Measurements from ENCODE around the gene PTCHD4.

DNA sequence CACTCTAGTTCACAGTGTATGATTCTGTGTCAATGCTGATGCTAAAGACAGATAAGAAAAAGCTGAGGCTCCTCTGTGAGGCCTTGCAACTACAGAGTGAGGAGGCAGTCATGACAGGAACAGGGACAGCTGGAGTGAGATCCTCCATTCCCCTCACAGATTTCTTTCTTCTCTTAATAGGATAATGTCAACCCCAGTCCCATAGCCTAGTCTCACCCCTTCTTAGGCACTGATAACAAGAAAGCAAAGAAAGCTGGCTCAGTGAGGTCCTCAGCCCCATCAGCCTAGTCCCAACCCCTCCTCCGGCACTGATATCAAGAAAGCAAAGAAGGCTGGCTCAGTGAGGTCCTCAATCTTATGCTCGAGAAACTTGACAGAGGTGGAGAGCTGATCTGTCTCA lies 2.1 kb upstream of the PTCHD4 start:
- TF ChIP-seq EP300 (IDR thresholded peaks at IDR 0.05) (no peak), POLR2A (IDR thresholded peaks at IDR 0.05) (no peak)
